Measurements from ENCODE around the gene PKP1.

PKP1 gene

GRCh38 chr1:201357211-201357610, 73.9 kb downstream of the PKP1 start:
- TF ChIP-seq, protein P1, sequence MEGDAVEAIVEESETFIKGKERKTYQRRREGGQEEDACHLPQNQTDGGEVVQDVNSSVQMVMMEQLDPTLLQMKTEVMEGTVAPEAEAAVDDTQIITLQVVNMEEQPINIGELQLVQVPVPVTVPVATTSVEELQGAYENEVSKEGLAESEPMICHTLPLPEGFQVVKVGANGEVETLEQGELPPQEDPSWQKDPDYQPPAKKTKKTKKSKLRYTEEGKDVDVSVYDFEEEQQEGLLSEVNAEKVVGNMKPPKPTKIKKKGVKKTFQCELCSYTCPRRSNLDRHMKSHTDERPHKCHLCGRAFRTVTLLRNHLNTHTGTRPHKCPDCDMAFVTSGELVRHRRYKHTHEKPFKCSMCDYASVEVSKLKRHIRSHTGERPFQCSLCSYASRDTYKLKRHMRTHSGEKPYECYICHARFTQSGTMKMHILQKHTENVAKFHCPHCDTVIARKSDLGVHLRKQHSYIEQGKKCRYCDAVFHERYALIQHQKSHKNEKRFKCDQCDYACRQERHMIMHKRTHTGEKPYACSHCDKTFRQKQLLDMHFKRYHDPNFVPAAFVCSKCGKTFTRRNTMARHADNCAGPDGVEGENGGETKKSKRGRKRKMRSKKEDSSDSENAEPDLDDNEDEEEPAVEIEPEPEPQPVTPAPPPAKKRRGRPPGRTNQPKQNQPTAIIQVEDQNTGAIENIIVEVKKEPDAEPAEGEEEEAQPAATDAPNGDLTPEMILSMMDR (IDR thresholded peaks at IDR 0.05; ENCODE audit: low read depth, low read length) = no peak
- H3K4me3 ChIP-seq (ENCODE audit: low read depth, low read length) = no peak overlapping the region

DNA sequence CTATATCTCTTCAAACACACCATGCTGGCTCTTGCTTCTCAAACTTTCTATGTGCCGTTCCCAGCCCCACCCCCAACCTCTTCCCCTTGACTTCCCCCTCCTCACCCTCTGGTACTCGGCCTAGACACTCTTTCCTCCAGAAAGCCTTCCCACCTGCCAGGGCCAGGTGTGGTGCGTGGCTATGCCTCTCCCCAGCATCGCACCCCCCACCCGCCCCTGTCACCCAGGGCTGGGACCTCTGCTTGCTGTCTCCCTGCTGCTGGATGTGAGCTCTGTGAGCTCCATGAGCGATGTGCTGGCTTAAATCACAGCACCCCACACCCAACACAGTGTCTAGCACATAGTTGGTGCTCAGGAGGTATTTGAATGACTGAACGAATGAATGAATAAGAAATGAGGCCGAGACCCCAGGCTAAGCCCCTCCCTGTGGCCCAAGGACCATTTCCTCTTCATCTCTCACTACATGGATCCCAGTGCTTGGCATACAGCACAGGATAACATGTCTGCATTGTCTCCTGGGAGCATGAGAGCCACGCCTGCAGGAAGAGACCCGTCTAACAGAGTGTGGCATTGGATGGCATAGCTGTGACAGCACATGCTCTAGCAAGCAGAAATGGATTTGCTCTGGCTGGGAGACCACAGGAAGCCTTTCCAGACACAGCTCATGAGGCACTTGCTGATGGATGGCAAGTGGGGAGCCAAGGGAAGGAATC, 74.5 kb downstream of the PKP1 start:
- TF ChIP-seq, protein P1 (IDR thresholded peaks at IDR 0.05; ENCODE audit: low read depth, low read length) = no peak
- no peak overlapping the region for H3K4me3 ChIP-seq (ENCODE audit: low read depth, low read length)

GRCh38 chr1:201358596-201358995, 75.3 kb downstream of the PKP1 start:
- TF ChIP-seq, protein P1 (IDR thresholded peaks at IDR 0.05; ENCODE audit: low read depth, low read length) = no peak
- no peak overlapping the region for H3K4me3 ChIP-seq (ENCODE audit: low read depth, low read length)

GRCh38 chr1:201359031-201359872, 75.9 kb downstream of the PKP1 start:
- TF ChIP-seq, protein P1 (IDR thresholded peaks at IDR 0.05; ENCODE audit: low read depth, low read length) = no peak

GRCh38 chr1:201359873-201360210, 76.5 kb downstream of the PKP1 start:
- TF ChIP-seq, protein P1 (IDR thresholded peaks at IDR 0.05; ENCODE audit: low read depth, low read length) = no peak
- no peak overlapping the region for H3K4me3 ChIP-seq (ENCODE audit: low read depth, low read length)

More at GRCh38 chr1:201359031-201359872, 75.9 kb downstream of the PKP1 start:
- H3K4me3 ChIP-seq (ENCODE audit: low read depth, low read length) = no peak overlapping the region

DNA sequence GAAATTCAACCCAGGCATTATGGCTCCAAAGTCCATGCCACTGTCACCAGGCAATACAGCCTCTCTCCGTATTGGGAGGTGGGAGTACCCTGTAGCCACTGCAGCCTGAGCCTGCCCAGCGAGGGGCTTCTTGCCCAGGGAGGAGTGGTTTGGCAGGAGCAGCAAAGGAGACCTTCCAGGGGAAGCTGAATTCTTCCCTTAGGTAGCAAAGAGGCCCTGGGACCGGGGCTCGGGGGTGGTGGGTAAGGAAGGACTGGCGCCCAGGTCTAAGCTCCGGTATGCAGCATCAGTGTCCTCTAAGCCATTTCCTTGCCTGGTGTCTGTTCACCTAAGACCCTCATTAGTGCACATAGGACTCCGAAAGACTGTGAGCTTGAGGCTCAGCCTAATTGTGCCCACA, 77.2 kb downstream of the PKP1 start:
- TF ChIP-seq, protein P1 (IDR thresholded peaks at IDR 0.05; ENCODE audit: low read depth, low read length) = no peak
- no peak overlapping the region for H3K4me3 ChIP-seq (ENCODE audit: low read depth, low read length)
